Breast epithelium (tissue), 4 donors: Measurements from ENCODE around the gene CFAP58. TPM values are rescaled to one million over a fixed set of nuclear protein-coding genes. Genes with fewer than 3 reads are reported as not detected.

Experiments used
- DNase-seq, 2 donors: peaks; one replicate each; pipeline ENCODE4 v3.0.0-alpha.2; 2019; ENCODE audit warnings: low spot score in 2 of 2
- H3K27ac ChIP-seq, 2 donors: fragments of 200-600 bp; sonication (generic) in 1 of 2; one replicate each; pipeline ENCODE4 v1.5.1; 2016 to 2019; ENCODE audit warnings: mild to moderate bottlenecking in 1 of 2
- H3K27me3 ChIP-seq, 2 donors: fragments of 200-600 bp; sonication (generic) in 1 of 2; one replicate each; pipeline versions ENCODE4 v1.5.1 to v1.6.0; 2017 to 2019; ENCODE audit warnings: control low read depth in 1 of 2, mild to moderate bottlenecking in 1 of 2
- H3K36me3 ChIP-seq: fragments of 200-600 bp; one replicate; pipeline ENCODE4 v1.5.1; 2019
- H3K4me1 ChIP-seq, 2 donors: fragments of 200-600 bp; sonication (generic); one replicate each; pipeline ENCODE4 v1.5.1; 2016 to 2019; ENCODE audit warnings: control low read depth in 1 of 2
- H3K4me3 ChIP-seq, 3 donors: fragments of 200-600 bp; sonication (generic); 1 replicate in 2 of 3; 2 replicates in 1 of 3; pipeline ENCODE4 v1.5.1; 2016 to 2019; ENCODE audit warnings: mild to moderate bottlenecking in 3 of 3, moderate library complexity in 2 of 3
- H3K9me3 ChIP-seq, 2 donors: fragments of 200-600 bp; sonication (generic) in 1 of 2; one replicate each; pipeline ENCODE4 v1.5.1; 2016 to 2019; ENCODE audit warnings: control low read depth in 1 of 2
- CTCF ChIP-seq, 3 donors: fragments of 450-650 bp; IDR thresholded peaks; one replicate each; pipeline ENCODE4 v1.5.1; 2016 to 2017; ENCODE audit warnings: antibody characterized with exemption in 3 of 3, mild to moderate bottlenecking in 3 of 3, moderate library complexity in 3 of 3
- POLR2A ChIP-seq: fragments of 450-650 bp; IDR thresholded peaks from one replicate; pipeline ENCODE4 v1.6.1; 2016; ENCODE audit warnings: antibody characterized with exemption, mild to moderate bottlenecking, moderate library complexity
- POLR2AphosphoS5 ChIP-seq, 3 donors: sonication (generic); formaldehyde crosslinking; IDR thresholded peaks; one replicate each; pipeline ENCODE4 v1.6.1; 2017; ENCODE audit warnings: antibody characterized with exemption in 3 of 3
- intact Hi-C: fragments of 100-400 bp; cut with DNase I; formaldehyde crosslinking; loops from one replicate; pipeline ENCODE4 v1.15.1; 2023; ENCODE audit warnings: low total_unique reads
- total RNA-seq, 3 donors: library from RNA; depleted of rRNA; stranded (reverse); fragments of >200 nt; gene quantifications; one replicate each; pipeline ENCODE4 v1.1.0, GENCODE V29; 2016

CFAP58 gene
- total RNA-seq, 3 donors from 2014 or later = 0.16 to 0.98 (median 0.88) TPM

GRCh38 chr10:104440221-104440620 is 86.6 kb downstream of the CFAP58 start:
- H3K9me3 ChIP-seq = no peaks in the 10 kb centered on the region
- DNase-seq = no peak
- TF ChIP-seq CTCF (IDR thresholded peaks at IDR 0.05) (no peak), POLR2AphosphoS5 (IDR thresholded peaks at IDR 0.05) (no peak), POLR2A (no peak)
- no peaks in the 10 kb centered on the region for H3K4me1 ChIP-seq
- H3K27ac ChIP-seq = no peak overlapping the region
- no peaks in the 10 kb centered on the region for H3K27me3 ChIP-seq
- intact Hi-C loops = no loop called here
- no peak overlapping the region for H3K4me3 ChIP-seq
- no peaks in the 10 kb centered on the region for H3K36me3 ChIP-seq

GRCh38 chr10:104441329-104442000 is 87.8 kb downstream of the CFAP58 start:
- DNase-seq = no peak
- Histone ChIP-seq H3K4me3 (no peak overlapping the region), H3K27me3 (no peaks in the 10 kb centered on the region), H3K9me3 (no peaks in the 10 kb centered on the region), H3K4me1 (no peaks in the 10 kb centered on the region), H3K36me3 (no peaks in the 10 kb centered on the region), H3K27ac (no peak overlapping the region)
- TF ChIP-seq CTCF (IDR thresholded peaks at IDR 0.05) = no peak
- TF ChIP-seq POLR2AphosphoS5 (IDR thresholded peaks at IDR 0.05) = no peak
- TF ChIP-seq POLR2A = no peak
- intact Hi-C loops = no loop called here

GRCh38 chr10:104445359-104445758 is 91.7 kb downstream of the CFAP58 start:
- intact Hi-C loops = no loop called here
- no peak for DNase-seq
- H3K9me3 ChIP-seq = no peaks in the 10 kb centered on the region
- H3K4me1 ChIP-seq = no peaks in the 10 kb centered on the region
- H3K27me3 ChIP-seq = no peaks in the 10 kb centered on the region
- H3K27ac ChIP-seq = no peak overlapping the region
- no peak overlapping the region for H3K4me3 ChIP-seq
- TF ChIP-seq POLR2A = no peak
- no peak for TF ChIP-seq CTCF (IDR thresholded peaks at IDR 0.05)
- TF ChIP-seq POLR2AphosphoS5 (IDR thresholded peaks at IDR 0.05) = no peak
- no peaks in the 10 kb centered on the region for H3K36me3 ChIP-seq

- no peaks in the 10 kb centered on the region for H3K9me3 ChIP-seq
- H3K4me3 ChIP-seq = no peak overlapping the region
- DNase-seq = no peak
- no peaks in the 10 kb centered on the region for H3K36me3 ChIP-seq
- no peak for TF ChIP-seq POLR2A
- TF ChIP-seq CTCF (IDR thresholded peaks at IDR 0.05) = no peak
- no peak for TF ChIP-seq POLR2AphosphoS5 (IDR thresholded peaks at IDR 0.05)
- intact Hi-C loops = no loop called here
- no peak overlapping the region for H3K27ac ChIP-seq
- no peaks in the 10 kb centered on the region for H3K27me3 ChIP-seq
- no peaks in the 10 kb centered on the region for H3K4me1 ChIP-seq
These were observed 92.5 kb downstream of the CFAP58 start for GRCh38 chr10:104446151-104446550.

GRCh38 chr10:104447331-104447730 is 93.7 kb downstream of the CFAP58 start:
- TF ChIP-seq CTCF (IDR thresholded peaks at IDR 0.05) = no peak
- TF ChIP-seq POLR2AphosphoS5 (IDR thresholded peaks at IDR 0.05) = no peak
- TF ChIP-seq POLR2A = no peak
- DNase-seq = no peak
- Histone ChIP-seq H3K27me3 (no peaks in the 10 kb centered on the region), H3K36me3 (no peaks in the 10 kb centered on the region), H3K4me3 (no peak overlapping the region), H3K4me1 (no peaks in the 10 kb centered on the region), H3K9me3 (no peaks in the 10 kb centered on the region), H3K27ac (no peak overlapping the region)
- intact Hi-C loops = no loop called here
